Mesendoderm (in vitro differentiated cells): ENCODE measurements around the gene UBQLN4.

Source experiments
- DNase-seq: peaks from one replicate; pipeline ENCODE4 v3.0.0; 2013
- H2AK5ac ChIP-seq: 2 replicates; pipeline ENCODE4 v1.6.1; 2013; ENCODE audit warnings: low read length, inconsistent platforms
- H2BK120ac ChIP-seq: 2 replicates; pipeline ENCODE4 v1.6.1; 2013; ENCODE audit warnings: low read depth, mild to moderate bottlenecking, low read length, moderate library complexity, mixed read lengths
- H2BK15ac ChIP-seq: replicated peaks from 2 replicates; pipeline ENCODE4 v1.6.1; 2013; ENCODE audit warnings: low read depth, mild to moderate bottlenecking, moderate library complexity
- H2BK5ac ChIP-seq: 2 replicates; pipeline ENCODE4 v1.6.1; 2013; ENCODE audit warnings: low read length, inconsistent platforms
- H3K18ac ChIP-seq: 2 replicates; pipeline ENCODE4 v1.6.1; 2013; ENCODE audit warnings: mild to moderate bottlenecking, low read length, mixed read lengths
- H3K23ac ChIP-seq: one replicate; pipeline ENCODE4 v1.6.1; 2013; ENCODE audit warnings: low read length
- H3K27ac ChIP-seq: 2 replicates; pipeline ENCODE4 v1.5.1; 2013; ENCODE audit warnings: low read depth, mild to moderate bottlenecking, inconsistent platforms, low read length, moderate library complexity
- H3K27me3 ChIP-seq: 2 replicates; pipeline ENCODE4 v1.6.1; 2013; ENCODE audit warnings: low read length, control low read depth, mild to moderate bottlenecking, inconsistent platforms; ENCODE audit not compliant: insufficient read depth, poor library complexity
- H3K36me3 ChIP-seq: 2 replicates; pipeline ENCODE4 v1.6.1; 2013; ENCODE audit warnings: low read length, inconsistent platforms; ENCODE audit not compliant: control insufficient read depth, insufficient read depth
- H3K4ac ChIP-seq: one replicate; pipeline ENCODE4 v1.6.1; 2013; ENCODE audit warnings: low read depth, mild to moderate bottlenecking, low read length, moderate library complexity
- H3K4me1 ChIP-seq: 2 replicates; pipeline ENCODE4 v1.6.1; 2013; ENCODE audit warnings: low read depth, low read length, inconsistent platforms; ENCODE audit not compliant: control insufficient read depth
- H3K4me2 ChIP-seq: 2 replicates; pipeline ENCODE4 v1.6.1; 2013; ENCODE audit warnings: low read length
- H3K4me3 ChIP-seq: 2 replicates; pipeline ENCODE4 v1.5.1; 2013; ENCODE audit warnings: mild to moderate bottlenecking, low read length
- H3K56ac ChIP-seq: one replicate; pipeline ENCODE4 v1.6.1; 2013; ENCODE audit warnings: low read length
- H3K79me1 ChIP-seq: 2 replicates; pipeline ENCODE4 v1.6.1; 2013; ENCODE audit warnings: low read length, inconsistent platforms
- H3K79me2 ChIP-seq: 2 replicates; pipeline ENCODE4 v1.6.1; 2013; ENCODE audit warnings: mild to moderate bottlenecking, low read length; ENCODE audit not compliant: control insufficient read depth, insufficient read depth
- H3K9ac ChIP-seq: 2 replicates; pipeline ENCODE4 v1.6.1; 2013; ENCODE audit warnings: low read length, inconsistent platforms
- H4K5ac ChIP-seq: one replicate; pipeline ENCODE4 v1.6.1; 2013; ENCODE audit warnings: low read length
- H4K8ac ChIP-seq: one replicate; pipeline ENCODE4 v1.6.1; 2013; ENCODE audit warnings: low read depth, mild to moderate bottlenecking, control low read depth, low read length, moderate library complexity
- WGBS: extraction: QIAGEN DNeasy Blood & Tissue Kit; methylation state at CpG from one replicate; pipeline ENCODE4 v1.1.7; 2013; ENCODE audit warnings: low lambda C conversion rate, missing lambda C conversion rate; ENCODE audit not compliant: insufficient coverage; ENCODE audit errors: extremely low coverage; 5-methylcytosine and 5-hydroxymethylcytosine counted together

The UBQLN4 gene

GRCh38 chr1:156004843-156005584 lies 48.6 kb downstream of the UBQLN4 start:
- Histone ChIP-seq H2BK5ac (no peak overlapping the region), H2BK15ac (no peak overlapping the region), H3K18ac (no peak overlapping the region), H3K23ac (no peak overlapping the region), H3K27me3 (no peaks in the 10 kb centered on the region), H3K36me3 (peaks cover 6% of the 10 kb centered on the region), H3K4me3 (no peak overlapping the region), H4K5ac (no peak overlapping the region), H3K56ac (no peak overlapping the region), H3K27ac (no peak overlapping the region), H2AK5ac (no peak overlapping the region), H4K8ac (no peak overlapping the region), H3K79me2 (no peaks in the 10 kb centered on the region), H2BK120ac (no peak overlapping the region), H3K4ac (no peak overlapping the region), H3K79me1 (no peaks in the 10 kb centered on the region), H3K4me1 (no peaks in the 10 kb centered on the region), H3K9ac (no peak overlapping the region), H3K4me2 (no peak overlapping the region)
- no peak for DNase-seq
- WGBS, result no CpG with 5 or more reads among the region's 4 CpGs

GRCh38 chr1:156003923-156004188 lies 49.7 kb downstream of the UBQLN4 start:
- H2AK5ac ChIP-seq, result no peak overlapping the region
- H3K4me3 ChIP-seq, result no peak overlapping the region
- H3K9ac ChIP-seq, result no peak overlapping the region
- DNase-seq, result no peak
- no peaks in the 10 kb centered on the region for H3K79me1 ChIP-seq
- H3K4me2 ChIP-seq, result no peak overlapping the region
- WGBS, result no CpG with 5 or more reads among the region's 2 CpGs
- H2BK5ac ChIP-seq, result no peak overlapping the region
- no peak overlapping the region for H4K5ac ChIP-seq
- H2BK15ac ChIP-seq, result no peak overlapping the region
- H3K4me1 ChIP-seq, result no peaks in the 10 kb centered on the region
- no peak overlapping the region for H2BK120ac ChIP-seq
- H3K56ac ChIP-seq, result no peak overlapping the region
- no peak overlapping the region for H3K4ac ChIP-seq
- H3K27me3 ChIP-seq, result peaks cover 2% of the 10 kb centered on the region
- H3K18ac ChIP-seq, result no peak overlapping the region
- H3K23ac ChIP-seq, result no peak overlapping the region
- H3K79me2 ChIP-seq, result no peaks in the 10 kb centered on the region
- no peak overlapping the region for H4K8ac ChIP-seq
- H3K27ac ChIP-seq, result no peak overlapping the region
- no peaks in the 10 kb centered on the region for H3K36me3 ChIP-seq

DNA sequence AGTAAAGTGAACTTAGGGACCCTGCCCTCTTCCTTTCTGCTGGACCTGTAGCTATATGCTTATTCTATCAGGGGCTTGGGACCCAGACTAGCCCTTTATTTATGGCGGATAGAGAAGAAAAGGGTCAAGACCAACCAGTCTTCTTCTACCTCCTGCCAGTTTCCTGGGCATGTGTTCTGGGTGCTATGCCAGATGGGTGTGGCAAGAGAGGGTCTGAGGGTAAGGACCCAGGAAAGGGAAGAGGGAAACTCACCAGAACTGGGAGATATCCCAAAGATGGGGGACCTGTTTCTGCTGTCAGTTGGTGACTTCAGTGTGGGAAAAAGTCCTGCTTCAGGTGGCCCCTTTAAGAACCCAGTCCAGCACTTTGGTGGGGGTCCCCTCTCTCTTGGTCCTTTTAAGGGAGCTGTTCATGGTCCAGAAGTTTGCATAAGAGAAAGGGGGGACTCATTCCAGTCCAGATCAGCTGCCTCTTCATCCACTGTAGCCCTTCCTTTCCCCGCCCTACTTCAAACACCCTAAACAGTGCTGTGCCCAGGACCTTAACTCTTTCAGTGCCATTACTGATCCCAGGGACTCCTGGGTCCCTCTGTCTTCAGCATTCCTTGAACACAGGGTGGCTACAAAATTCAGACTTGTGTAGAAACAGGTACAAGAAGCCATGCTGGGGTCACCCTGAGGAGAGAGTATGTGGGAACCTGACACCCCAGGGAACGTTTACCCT lies 51.2 kb downstream of the UBQLN4 start:
- no peak overlapping the region for H3K4me3 ChIP-seq
- no peaks in the 10 kb centered on the region for H3K79me1 ChIP-seq
- no peaks in the 10 kb centered on the region for H3K79me2 ChIP-seq
- WGBS, result no CpG with 5 or more reads among the region's 3 CpGs
- H3K23ac ChIP-seq, result no peak overlapping the region
- H3K27ac ChIP-seq, result no peak overlapping the region
- DNase-seq, result no peak
- no peak overlapping the region for H2AK5ac ChIP-seq
- no peak overlapping the region for H3K4me2 ChIP-seq
- no peak overlapping the region for H3K4ac ChIP-seq
- H2BK120ac ChIP-seq, result no peak overlapping the region
- no peak overlapping the region for H3K56ac ChIP-seq
- peaks cover 2% of the 10 kb centered on the region for H3K27me3 ChIP-seq
- no peaks in the 10 kb centered on the region for H3K4me1 ChIP-seq
- no peak overlapping the region for H2BK15ac ChIP-seq
- H3K9ac ChIP-seq, result no peak overlapping the region
- no peak overlapping the region for H4K8ac ChIP-seq
- no peak overlapping the region for H4K5ac ChIP-seq
- H3K18ac ChIP-seq, result no peak overlapping the region
- no peaks in the 10 kb centered on the region for H3K36me3 ChIP-seq
- no peak overlapping the region for H2BK5ac ChIP-seq

DNA sequence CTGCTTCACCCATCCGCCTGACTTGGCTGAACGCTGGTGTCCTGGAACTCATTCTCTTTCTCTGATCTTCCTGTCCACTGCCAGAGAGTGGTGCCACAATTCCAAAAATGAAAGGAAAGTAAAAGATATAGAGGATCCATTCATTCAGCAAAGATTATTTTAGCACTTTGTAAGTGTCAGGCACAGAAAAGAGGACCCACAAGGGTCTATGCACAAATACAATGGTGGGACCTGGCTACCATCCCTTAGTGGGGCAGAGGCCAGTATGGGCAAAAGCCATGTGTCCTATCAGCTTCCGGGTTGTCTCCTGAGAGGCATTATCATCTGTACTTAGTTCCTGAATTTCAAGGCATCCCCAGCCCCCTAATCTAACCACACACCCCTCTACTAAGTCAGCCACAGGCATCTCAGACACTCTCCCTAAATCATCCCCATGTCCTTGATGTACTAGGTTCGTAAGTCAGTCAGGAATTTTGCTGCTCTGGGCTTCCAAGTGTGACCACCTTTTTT lies 51.9 kb downstream of the UBQLN4 start:
- H3K27me3 ChIP-seq, result peaks cover 2% of the 10 kb centered on the region
- H4K5ac ChIP-seq, result no peak overlapping the region
- no peak overlapping the region for H3K4me2 ChIP-seq
- H2BK15ac ChIP-seq, result no peak overlapping the region
- no peak overlapping the region for H2BK5ac ChIP-seq
- DNase-seq, result no peak
- no peaks in the 10 kb centered on the region for H3K4me1 ChIP-seq
- no CpG with 5 or more reads among the region's 4 CpGs for WGBS
- H3K36me3 ChIP-seq, result no peaks in the 10 kb centered on the region
- no peak overlapping the region for H4K8ac ChIP-seq
- no peak overlapping the region for H3K4me3 ChIP-seq
- no peaks in the 10 kb centered on the region for H3K79me1 ChIP-seq
- H2AK5ac ChIP-seq, result no peak overlapping the region
- H2BK120ac ChIP-seq, result no peak overlapping the region
- no peak overlapping the region for H3K9ac ChIP-seq
- no peaks in the 10 kb centered on the region for H3K79me2 ChIP-seq
- H3K18ac ChIP-seq, result no peak overlapping the region
- H3K27ac ChIP-seq, result no peak overlapping the region
- no peak overlapping the region for H3K4ac ChIP-seq
- H3K23ac ChIP-seq, result no peak overlapping the region
- H3K56ac ChIP-seq, result no peak overlapping the region

GRCh38 chr1:156001021-156001661 lies 52.5 kb downstream of the UBQLN4 start:
- Histone ChIP-seq H2BK15ac (no peak overlapping the region), H4K8ac (no peak overlapping the region), H3K18ac (no peak overlapping the region), H3K23ac (no peak overlapping the region), H3K79me2 (no peaks in the 10 kb centered on the region), H3K4me2 (no peak overlapping the region), H3K36me3 (no peaks in the 10 kb centered on the region), H3K9ac (no peak overlapping the region), H3K4ac (no peak overlapping the region), H2BK120ac (no peak overlapping the region), H2AK5ac (no peak overlapping the region), H3K4me3 (no peak overlapping the region), H4K5ac (no peak overlapping the region), H3K27ac (no peak overlapping the region), H3K79me1 (no peaks in the 10 kb centered on the region), H3K56ac (no peak overlapping the region), H2BK5ac (no peak overlapping the region), H3K4me1 (no peaks in the 10 kb centered on the region), H3K27me3 (peaks cover 2% of the 10 kb centered on the region)
- no peak for DNase-seq
- WGBS, result no CpG with 5 or more reads among the region's 10 CpGs
